Fibroblast of lung (primary cell): Measurements from ENCODE around the gene ARHGEF19. TPM values are rescaled to one million over a fixed set of nuclear protein-coding genes. Genes with fewer than 3 reads are reported as not detected.

ENCODE experiments used
- DNase-seq, 2 donors: peaks; one replicate each; pipeline versions ENCODE4 v3.0.0 to v3.0.0-alpha.2; 2010; ENCODE audit warnings: low read depth in 2 of 2
- H2AFZ ChIP-seq: 2 replicates; pipeline ENCODE4 v1.5.1; 2012; ENCODE audit warnings: low read length, control low read depth, inconsistent platforms
- H3K27ac ChIP-seq: 2 replicates; pipeline ENCODE4 v1.5.1; 2011; ENCODE audit warnings: low read length, control low read depth; ENCODE audit not compliant: insufficient read depth
- H3K27me3 ChIP-seq: 2 replicates; pipeline ENCODE4 v1.5.1; 2011; ENCODE audit warnings: mild to moderate bottlenecking, low read length; ENCODE audit not compliant: control insufficient read depth, insufficient read depth
- H3K36me3 ChIP-seq: 2 replicates; pipeline ENCODE4 v1.5.1; 2011; ENCODE audit warnings: low read length; ENCODE audit not compliant: control insufficient read depth, insufficient read depth
- H3K4me1 ChIP-seq: 2 replicates; pipeline ENCODE4 v1.5.1; 2011; ENCODE audit warnings: low read length; ENCODE audit not compliant: control insufficient read depth, insufficient read depth; ENCODE audit errors: extremely low read depth
- H3K4me2 ChIP-seq: 2 replicates; pipeline ENCODE4 v1.5.1; 2011; ENCODE audit warnings: low read length, control low read depth; ENCODE audit not compliant: insufficient read depth; ENCODE audit errors: extremely low read depth
- H3K4me3 ChIP-seq, 4 experiments: fragments of 200-600 bp in 1 of 4; sonication (generic) in 1 of 4; replicated peaks in 1 of 4; 2 replicates each; pipeline ENCODE4 v1.5.1; 2011 to 2016; ENCODE audit warnings: low read length in 4 of 4, low read depth in 3 of 4, mild to moderate bottlenecking in 3 of 4, control low read depth in 2 of 4, inconsistent platforms in 1 of 4, mixed read lengths in 1 of 4; ENCODE audit not compliant: insufficient read depth in 1 of 4; ENCODE audit errors: control extremely low read depth in 1 of 4
- H3K79me2 ChIP-seq: 2 replicates; pipeline ENCODE4 v1.5.1; 2012; ENCODE audit warnings: mild to moderate bottlenecking, low read length, inconsistent platforms; ENCODE audit not compliant: control insufficient read depth, insufficient read depth
- H3K9ac ChIP-seq: 2 replicates; pipeline ENCODE4 v1.5.1; 2011; ENCODE audit warnings: mild to moderate bottlenecking, low read length, control low read depth; ENCODE audit not compliant: insufficient read depth
- H3K9me3 ChIP-seq: 2 replicates; pipeline ENCODE4 v1.5.1; 2012; ENCODE audit warnings: low read depth, low read length; ENCODE audit not compliant: control insufficient read depth, insufficient read depth
- H4K20me1 ChIP-seq: 2 replicates; pipeline ENCODE4 v1.5.1; 2011; ENCODE audit warnings: low read length; ENCODE audit not compliant: control insufficient read depth, insufficient read depth; ENCODE audit errors: extremely low read depth
- CTCF ChIP-seq, 2 donors: IDR thresholded peaks in 1 of 2; conservative IDR thresholded peaks in 1 of 2; 1 replicate in 1 of 2; 2 replicates in 1 of 2; pipeline ENCODE4 v1.5.1; 2011 to 2012; ENCODE audit warnings: low read length in 2 of 2, control low read depth in 1 of 2, inconsistent platforms in 1 of 2, low read depth in 1 of 2, mild to moderate bottlenecking in 1 of 2
- EZH2 ChIP-seq: IDR thresholded peaks from 2 replicates; pipeline ENCODE4 v1.5.1; 2012; ENCODE audit warnings: low read length, control low read depth, mild to moderate bottlenecking; ENCODE audit errors: missing control alignments
- polyA plus RNA-seq, 2 donors: library from polyadenylated mRNA; depleted of rRNA in 1 of 2; stranded (reverse) in 1 of 2; unstranded in 1 of 2; fragments of >200 nt; gene quantifications; 2 replicates each; pipeline ENCODE4 v1.2.1, GENCODE V29; 2011 to 2012; ENCODE audit warnings: missing spikeins in 1 of 2
- total RNA-seq: library from RNA; depleted of rRNA; stranded (reverse); fragments of >200 nt; gene quantifications from 2 replicates; pipeline ENCODE4 v1.2.1, GENCODE V29; 2014

The ARHGEF19 gene
- total and polyA plus RNA-seq, 2 donors (not counting 1 experiment from before 2014, with no cell fraction given) = 3.3 TPM

GRCh38 chr1:16209132-16209846 is 3.2 kb downstream of the ARHGEF19 start:
- H3K27ac ChIP-seq = no peak overlapping the region
- no peaks in the 10 kb centered on the region for H3K79me2 ChIP-seq
- H3K27me3 ChIP-seq = no peaks in the 10 kb centered on the region
- H4K20me1 ChIP-seq = no peaks in the 10 kb centered on the region
- no peak overlapping the region for H3K4me2 ChIP-seq
- H2AFZ ChIP-seq = no peak overlapping the region
- no peak overlapping the region for H3K4me3 ChIP-seq
- TF ChIP-seq EZH2 (no peak), CTCF (conservative IDR thresholded peaks at IDR 0.05 in 1 of 2, IDR thresholded peaks at IDR 0.05 in 1 of 2; ENCODE audit: low read depth in 1 of 2, low read length in 2 of 2) (no peak)
- peaks cover 6% of the 10 kb centered on the region for H3K4me1 ChIP-seq
- H3K9ac ChIP-seq = no peak overlapping the region
- H3K36me3 ChIP-seq = no peaks in the 10 kb centered on the region
- H3K9me3 ChIP-seq = no peaks in the 10 kb centered on the region
- DNase-seq = no peak

- Histone ChIP-seq H4K20me1 (no peaks in the 10 kb centered on the region), H3K27ac (no peak overlapping the region), H3K79me2 (no peaks in the 10 kb centered on the region), H2AFZ (no peak overlapping the region), H3K4me3 (no peak overlapping the region), H3K36me3 (no peaks in the 10 kb centered on the region), H3K27me3 (no peaks in the 10 kb centered on the region), H3K4me2 (no peak overlapping the region), H3K4me1 (peaks cover 6% of the 10 kb centered on the region), H3K9ac (no peak overlapping the region), H3K9me3 (no peaks in the 10 kb centered on the region)
- DNase-seq = peak in 1 of 2 donors; percentile 52
- TF ChIP-seq EZH2 (no peak), CTCF (conservative IDR thresholded peaks at IDR 0.05 in 1 of 2, IDR thresholded peaks at IDR 0.05 in 1 of 2; ENCODE audit: low read depth in 1 of 2, low read length in 2 of 2) (no peak)
Observed at GRCh38 chr1:16208270-16208987, 4.0 kb downstream of the ARHGEF19 start.

GRCh38 chr1:16207318-16208269 is 4.9 kb downstream of the ARHGEF19 start:
- no peak for TF ChIP-seq EZH2
- no peak for TF ChIP-seq CTCF (conservative IDR thresholded peaks at IDR 0.05 in 1 of 2, IDR thresholded peaks at IDR 0.05 in 1 of 2; ENCODE audit: low read depth in 1 of 2, low read length in 2 of 2)
- Histone ChIP-seq H2AFZ (peak overlapping the region; percentile 69), H4K20me1 (no peaks in the 10 kb centered on the region), H3K4me3 (peak overlapping the region; percentile 31 to 57 (median 46)), H3K9ac (peak overlapping the region; percentile 62), H3K4me1 (peaks cover 6% of the 10 kb centered on the region), H3K36me3 (no peaks in the 10 kb centered on the region), H3K27ac (peak overlapping the region; percentile 81), H3K79me2 (no peaks in the 10 kb centered on the region), H3K4me2 (peak overlapping the region; percentile 85), H3K9me3 (no peaks in the 10 kb centered on the region), H3K27me3 (no peaks in the 10 kb centered on the region)
- no peak for DNase-seq
